ENCODE results near the gene SEPTIN7. TPM values are rescaled to one million over a fixed set of nuclear protein-coding genes. Genes with fewer than 3 reads are reported as not detected.

The SEPTIN7 gene
- 222 and 585 TPM in 2 replicates for total RNA-seq

GRCh38 chr7:35800718-35801391 is at the start of gene SEPTIN7:
Gene SEPTIN7 (plus strand): TSS chr7:35801057. CDS start chr7:35801210, 153 bp downstream.

Other genes starting within 250 kb of the SEPTIN7 start
- gene HERPUD2, start 105.9 kb upstream of the SEPTIN7 start, total RNA-seq: 23.9 and 38.0 TPM in 2 replicates

Measured in pericardium fibroblast (primary cell).